Left ventricle myocardium inferior (tissue), 1 donor: Measurements from ENCODE around the gene NBEA. TPM values are rescaled to one million over a fixed set of nuclear protein-coding genes. Genes with fewer than 3 reads are reported as not detected.

Experiments used
- DNase-seq: peaks from one replicate; pipeline ENCODE4 v3.0.0-alpha.2; 2020
- H3K27ac ChIP-seq: fragments of 200-600 bp; replicated peaks from 2 replicates; pipeline ENCODE4 v1.8.0; 2021
- H3K27me3 ChIP-seq: fragments of 200-600 bp; 2 replicates; pipeline ENCODE4 v1.8.0; 2021; ENCODE audit warnings: low read depth
- H3K36me3 ChIP-seq: fragments of 200-600 bp; 2 replicates; pipeline ENCODE4 v1.8.0; 2021
- H3K4me1 ChIP-seq: fragments of 200-600 bp; 2 replicates; pipeline ENCODE4 v1.8.0; 2021
- H3K4me3 ChIP-seq: fragments of 200-600 bp; 2 replicates; pipeline ENCODE4 v1.8.0; 2021; ENCODE audit warnings: mild to moderate bottlenecking, moderate library complexity
- H3K9me3 ChIP-seq: fragments of 200-600 bp; replicated peaks from 2 replicates; pipeline ENCODE4 v1.8.0; 2021
- CTCF ChIP-seq: fragments of 200-600 bp; IDR thresholded peaks from 2 replicates; pipeline ENCODE4 v1.8.0; 2021; ENCODE audit warnings: antibody characterized with exemption, mild to moderate bottlenecking, borderline replicate concordance
- intact Hi-C: fragments of 100-400 bp; cut with micrococcal nuclease; formaldehyde crosslinking; loops from one replicate; pipeline ENCODE4 v1.11.0; 2022
- total RNA-seq: library from RNA; stranded (reverse); fragmentation: NEBNext Ultra II Directional; extraction: Animal tissue kit (Norgen Biotek cat#: 25700); gene quantifications from one replicate; pipeline ENCODE4 v1.2.1, GENCODE V29; 2021
- donor health status: DM: no; HTN: yes; CAD: no; lungs with severe emphysema.

NBEA gene
- total RNA-seq, 1 donor from 2014 or later: 21.0 TPM

- peaks cover 6% of the 10 kb centered on the region for H3K36me3 ChIP-seq
- intact Hi-C loops: no loop called here
- H3K4me3 ChIP-seq: no peak overlapping the region
- no peak for DNase-seq
- TF ChIP-seq CTCF: peak; percentile 16
- no peaks in the 10 kb centered on the region for H3K4me1 ChIP-seq
- H3K27me3 ChIP-seq: no peaks in the 10 kb centered on the region
- no peak overlapping the region for H3K27ac ChIP-seq
- no peaks in the 10 kb centered on the region for H3K9me3 ChIP-seq
These were observed 268.2 kb downstream of the NBEA start for GRCh38 chr13:35210261-35210660.

GRCh38 chr13:35211949-35212348, 269.9 kb downstream of the NBEA start:
- Histone ChIP-seq H3K4me1 (peaks cover 6% of the 10 kb centered on the region), H3K36me3 (peaks cover 6% of the 10 kb centered on the region), H3K27me3 (no peaks in the 10 kb centered on the region), H3K27ac (no peak overlapping the region), H3K4me3 (no peak overlapping the region), H3K9me3 (no peaks in the 10 kb centered on the region)
- TF ChIP-seq CTCF: no peak
- no peak for DNase-seq
- intact Hi-C loops: no loop called here

GRCh38 chr13:35213911-35214310, 271.8 kb downstream of the NBEA start:
- intact Hi-C loops: no loop called here
- no peaks in the 10 kb centered on the region for H3K9me3 ChIP-seq
- no peak overlapping the region for H3K4me3 ChIP-seq
- DNase-seq: no peak
- H3K27ac ChIP-seq: no peak overlapping the region
- peaks cover 6% of the 10 kb centered on the region for H3K4me1 ChIP-seq
- H3K27me3 ChIP-seq: no peaks in the 10 kb centered on the region
- no peak for TF ChIP-seq CTCF
- peaks cover 6% of the 10 kb centered on the region for H3K36me3 ChIP-seq

- no peak overlapping the region for H3K4me3 ChIP-seq
- H3K27ac ChIP-seq: no peak overlapping the region
- intact Hi-C loops: no loop called here
These were observed 274.1 kb downstream of the NBEA start for GRCh38 chr13:35216131-35216530.

GRCh38 chr13:35219021-35219420, 277.0 kb downstream of the NBEA start:
- H3K4me1 ChIP-seq: peaks cover 6% of the 10 kb centered on the region
- TF ChIP-seq CTCF: no peak
- intact Hi-C loops: no loop called here
- no peak for DNase-seq
- no peaks in the 10 kb centered on the region for H3K27me3 ChIP-seq
- H3K9me3 ChIP-seq: peaks cover 17% of the 10 kb centered on the region
- no peak overlapping the region for H3K4me3 ChIP-seq
- H3K36me3 ChIP-seq: peaks cover 20% of the 10 kb centered on the region
- no peak overlapping the region for H3K27ac ChIP-seq

More at GRCh38 chr13:35216131-35216530, 274.1 kb downstream of the NBEA start:
- peaks cover 12% of the 10 kb centered on the region for H3K9me3 ChIP-seq
- no peak for TF ChIP-seq CTCF
- peaks cover 23% of the 10 kb centered on the region for H3K36me3 ChIP-seq
- peaks cover 6% of the 10 kb centered on the region for H3K4me1 ChIP-seq
- H3K27me3 ChIP-seq: no peaks in the 10 kb centered on the region
- DNase-seq: no peak

GRCh38 chr13:35225159-35225558, 283.1 kb downstream of the NBEA start:
- Histone ChIP-seq H3K4me1 (no peaks in the 10 kb centered on the region), H3K27ac (no peak overlapping the region), H3K9me3 (peaks cover 15% of the 10 kb centered on the region), H3K4me3 (no peak overlapping the region), H3K36me3 (peaks cover 11% of the 10 kb centered on the region), H3K27me3 (no peaks in the 10 kb centered on the region)
- intact Hi-C loops: no loop called here
- no peak for DNase-seq
- no peak for TF ChIP-seq CTCF
